Cardiac muscle cell (in vitro differentiated cells and primary cell): ENCODE data around the gene GRIFIN. TPM values are rescaled to one million over a fixed set of nuclear protein-coding genes. Genes with fewer than 3 reads are reported as not detected.
"Not testable (repeated sequence)": the region's sequence is repeated elsewhere in the genome, so short reads cannot be mapped to it uniquely, and the experiment has no call there.

ENCODE experiments used
- DNase-seq, 2 donors: peaks; one replicate each; pipeline versions ENCODE4 v3.0.0 to v3.0.0-alpha.2; 2010 to 2017; ENCODE audit warnings: low read depth in 1 of 2, low spot score in 1 of 2
- H3K27ac ChIP-seq: fragments of 200-600 bp; sonication (generic); 2 replicates; pipeline ENCODE4 v1.5.1; 2016
- H3K27me3 ChIP-seq: fragments of 200-600 bp; sonication (generic); 2 replicates; pipeline ENCODE4 v1.6.0; 2016; ENCODE audit warnings: control low read depth
- H3K36me3 ChIP-seq: fragments of 200-600 bp; sonication (generic); 2 replicates; pipeline ENCODE4 v1.5.1; 2016; ENCODE audit warnings: control low read depth
- H3K4me1 ChIP-seq: fragments of 200-600 bp; sonication (generic); 2 replicates; pipeline ENCODE4 v1.8.1; 2017; ENCODE audit warnings: low read depth, mild to moderate bottlenecking, mixed run types
- H3K4me3 ChIP-seq: fragments of 200-600 bp; sonication (generic); 2 replicates; pipeline ENCODE4 v1.5.1; 2016; ENCODE audit warnings: mild to moderate bottlenecking
- H3K9me3 ChIP-seq: fragments of 200-600 bp; sonication (generic); 2 replicates; pipeline ENCODE4 v1.5.1; 2017; ENCODE audit warnings: low read depth, mild to moderate bottlenecking, control low read depth
- polyA plus RNA-seq: library from polyadenylated mRNA; unstranded; fragments of >200 nt; fragmentation: Nextera tagmentation; extraction: Ambion mirVana; gene quantifications from 2 replicates; pipeline ENCODE4 v1.2.1, GENCODE V29; 2016
- total RNA-seq: library from RNA; depleted of rRNA; stranded (reverse); fragments of >200 nt; gene quantifications from 2 replicates; pipeline ENCODE4 v1.2.3, GENCODE V29; 2016
- TF ChIP-seq, protein P1 (sequence below): IDR thresholded peaks from 2 replicates; pipeline ENCODE4 v1.5.1; 2012; ENCODE audit warnings: low read depth, mild to moderate bottlenecking, low read length

Gene GRIFIN
- total and polyA plus RNA-seq, 2 experiments from 2014 or later: not detected

DNA sequence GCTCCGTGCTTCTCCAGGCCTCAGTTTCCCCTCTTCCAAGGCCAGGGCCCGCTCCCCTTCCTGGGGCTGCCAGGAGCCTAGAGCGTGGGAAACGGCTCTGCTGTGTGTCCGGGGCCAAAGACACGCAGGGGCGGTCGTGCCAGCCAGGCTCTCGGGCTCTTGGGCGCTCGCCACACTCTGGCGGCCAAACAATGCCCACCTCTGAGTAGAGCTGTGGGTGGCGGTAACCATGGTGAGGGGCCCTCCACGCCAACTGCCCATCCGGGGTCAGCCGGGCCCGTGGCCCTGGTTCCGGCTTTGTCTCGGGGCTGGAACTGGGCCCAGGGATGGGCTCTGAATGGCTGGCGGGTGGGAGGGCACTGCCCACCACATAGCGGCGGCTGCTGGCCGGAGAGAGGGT, 16.0 kb downstream of the GRIFIN start:
- H3K27me3 ChIP-seq: no peaks in the 10 kb centered on the region
- TF ChIP-seq, protein P1, sequence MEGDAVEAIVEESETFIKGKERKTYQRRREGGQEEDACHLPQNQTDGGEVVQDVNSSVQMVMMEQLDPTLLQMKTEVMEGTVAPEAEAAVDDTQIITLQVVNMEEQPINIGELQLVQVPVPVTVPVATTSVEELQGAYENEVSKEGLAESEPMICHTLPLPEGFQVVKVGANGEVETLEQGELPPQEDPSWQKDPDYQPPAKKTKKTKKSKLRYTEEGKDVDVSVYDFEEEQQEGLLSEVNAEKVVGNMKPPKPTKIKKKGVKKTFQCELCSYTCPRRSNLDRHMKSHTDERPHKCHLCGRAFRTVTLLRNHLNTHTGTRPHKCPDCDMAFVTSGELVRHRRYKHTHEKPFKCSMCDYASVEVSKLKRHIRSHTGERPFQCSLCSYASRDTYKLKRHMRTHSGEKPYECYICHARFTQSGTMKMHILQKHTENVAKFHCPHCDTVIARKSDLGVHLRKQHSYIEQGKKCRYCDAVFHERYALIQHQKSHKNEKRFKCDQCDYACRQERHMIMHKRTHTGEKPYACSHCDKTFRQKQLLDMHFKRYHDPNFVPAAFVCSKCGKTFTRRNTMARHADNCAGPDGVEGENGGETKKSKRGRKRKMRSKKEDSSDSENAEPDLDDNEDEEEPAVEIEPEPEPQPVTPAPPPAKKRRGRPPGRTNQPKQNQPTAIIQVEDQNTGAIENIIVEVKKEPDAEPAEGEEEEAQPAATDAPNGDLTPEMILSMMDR: no peak

DNA sequence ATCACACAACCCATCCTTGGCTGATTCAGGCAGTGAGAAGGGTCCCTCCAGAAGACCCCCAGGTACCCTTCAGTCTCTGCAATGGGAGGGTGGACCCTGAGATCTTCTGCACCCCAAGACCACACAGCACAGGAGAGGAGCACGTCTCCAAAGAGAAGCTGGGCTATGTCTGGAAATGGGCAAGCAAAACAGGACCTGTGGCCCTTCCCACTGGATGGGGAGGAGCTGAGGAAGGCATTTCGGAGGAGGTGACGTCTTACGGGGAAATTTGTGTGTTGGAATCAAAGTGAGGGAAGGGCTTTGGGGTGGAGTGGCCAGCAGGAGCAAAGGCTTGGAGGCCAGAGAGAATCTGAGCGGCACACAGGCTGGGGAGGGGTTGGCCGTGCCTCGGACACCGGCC, 16.5 kb downstream of the GRIFIN start:
- Histone ChIP-seq H3K4me1 (no peaks in the 10 kb centered on the region), H3K27ac (no peak overlapping the region), H3K27me3 (no peaks in the 10 kb centered on the region), H3K9me3 (no peaks in the 10 kb centered on the region), H3K4me3 (no peak overlapping the region), H3K36me3 (no peaks in the 10 kb centered on the region)
- TF ChIP-seq, protein P1: no peak
- no peak for DNase-seq

More for the DNA sequence above, 16.0 kb downstream of the GRIFIN start:
- no peak overlapping the region for H3K27ac ChIP-seq
- H3K36me3 ChIP-seq: no peaks in the 10 kb centered on the region
- no peaks in the 10 kb centered on the region for H3K4me1 ChIP-seq
- DNase-seq: no peak
- H3K9me3 ChIP-seq: no peaks in the 10 kb centered on the region
- H3K4me3 ChIP-seq: no peak overlapping the region

DNA sequence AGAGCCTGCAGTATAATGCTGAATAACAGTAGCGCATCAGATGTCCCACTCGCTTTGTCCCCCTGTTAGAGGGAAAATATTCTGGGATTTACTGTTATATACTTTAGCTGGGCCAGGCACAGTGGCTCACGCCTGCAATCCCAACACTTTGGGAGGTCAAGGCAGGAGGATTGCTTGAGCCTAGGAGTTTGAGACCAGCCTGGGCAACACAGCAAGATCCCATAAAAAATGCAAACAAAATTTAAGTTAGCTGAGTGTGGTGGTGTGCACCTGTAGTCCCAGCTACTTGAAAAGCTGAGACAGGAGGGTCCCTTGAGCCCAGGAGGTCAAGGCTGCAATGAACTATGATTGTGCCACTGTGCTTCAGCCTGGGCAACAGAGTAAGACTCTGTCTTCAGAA, 22.3 kb downstream of the GRIFIN start:
- H3K4me3 ChIP-seq, H3K27ac ChIP-seq, H3K9me3 ChIP-seq, DNase-seq, H3K27me3 ChIP-seq, H3K36me3 ChIP-seq, H3K4me1 ChIP-seq: not testable (repeated sequence)

DNA sequence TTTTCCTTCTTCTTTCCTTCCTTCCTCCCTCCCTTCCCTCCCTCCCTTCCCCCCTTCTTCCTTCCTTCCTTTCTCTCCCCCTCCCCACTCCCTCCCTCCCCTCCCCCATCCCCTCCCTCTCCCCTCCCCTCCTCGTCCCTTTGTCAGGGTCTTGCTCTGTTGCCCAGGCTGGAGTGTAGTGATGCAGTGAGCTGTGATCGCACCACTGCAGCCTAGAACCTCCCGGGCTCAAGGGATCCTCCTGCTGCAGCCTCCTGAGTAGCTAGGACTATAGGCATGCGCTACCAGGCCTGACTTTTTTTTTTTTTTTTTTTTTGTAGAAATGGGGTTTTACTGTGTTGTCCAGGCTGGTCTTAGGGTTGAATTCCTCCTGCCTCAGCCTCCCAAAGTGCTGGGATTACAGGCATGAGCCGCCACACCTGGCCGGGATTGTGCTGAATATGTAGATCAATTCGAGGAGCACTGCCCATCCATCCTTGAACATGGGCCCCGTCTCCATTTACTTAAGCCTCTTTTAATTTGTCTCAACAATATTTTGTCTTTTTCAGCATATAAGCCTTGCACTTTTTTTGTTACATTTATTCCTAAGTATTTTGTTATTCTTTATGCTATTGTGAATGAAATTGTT, 23.4 kb downstream of the GRIFIN start:
- no peaks in the 10 kb centered on the region for H3K27me3 ChIP-seq
- H3K36me3 ChIP-seq: no peaks in the 10 kb centered on the region
- DNase-seq: no peak
- no peaks in the 10 kb centered on the region for H3K9me3 ChIP-seq
- no peaks in the 10 kb centered on the region for H3K4me1 ChIP-seq
- H3K4me3 ChIP-seq: no peak overlapping the region
- TF ChIP-seq, protein P1: no peak
- H3K27ac ChIP-seq: no peak overlapping the region

DNA sequence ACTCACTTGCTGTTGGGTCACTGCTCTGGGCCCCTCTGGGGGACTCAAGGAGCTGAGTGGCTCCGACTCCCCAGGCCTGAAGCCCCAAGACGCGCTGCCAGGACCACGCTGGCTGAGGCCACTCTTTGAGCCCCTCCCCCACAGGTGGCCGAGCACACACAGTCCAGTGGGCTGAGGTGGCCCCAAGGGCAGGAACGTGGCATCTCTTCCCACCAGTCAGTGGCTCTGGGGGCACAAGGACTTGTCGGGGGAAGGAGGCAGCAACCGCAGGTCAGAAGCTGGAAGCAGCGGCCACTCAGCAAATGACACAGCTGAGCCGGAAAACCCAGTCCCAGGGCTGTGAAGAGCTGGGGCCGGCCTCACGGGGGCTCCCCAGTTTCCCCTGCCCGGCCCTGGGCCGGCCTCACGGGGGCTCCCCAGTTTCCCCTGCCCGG, 24.1 kb downstream of the GRIFIN start:
- no peaks in the 10 kb centered on the region for H3K9me3 ChIP-seq
- H3K36me3 ChIP-seq: no peaks in the 10 kb centered on the region
- H3K27me3 ChIP-seq: no peaks in the 10 kb centered on the region
- H3K4me3 ChIP-seq: no peak overlapping the region
- no peak overlapping the region for H3K27ac ChIP-seq
- DNase-seq: peak in 1 of 2 donors; percentile 11
- TF ChIP-seq, protein P1: no peak
- H3K4me1 ChIP-seq: no peaks in the 10 kb centered on the region

DNA sequence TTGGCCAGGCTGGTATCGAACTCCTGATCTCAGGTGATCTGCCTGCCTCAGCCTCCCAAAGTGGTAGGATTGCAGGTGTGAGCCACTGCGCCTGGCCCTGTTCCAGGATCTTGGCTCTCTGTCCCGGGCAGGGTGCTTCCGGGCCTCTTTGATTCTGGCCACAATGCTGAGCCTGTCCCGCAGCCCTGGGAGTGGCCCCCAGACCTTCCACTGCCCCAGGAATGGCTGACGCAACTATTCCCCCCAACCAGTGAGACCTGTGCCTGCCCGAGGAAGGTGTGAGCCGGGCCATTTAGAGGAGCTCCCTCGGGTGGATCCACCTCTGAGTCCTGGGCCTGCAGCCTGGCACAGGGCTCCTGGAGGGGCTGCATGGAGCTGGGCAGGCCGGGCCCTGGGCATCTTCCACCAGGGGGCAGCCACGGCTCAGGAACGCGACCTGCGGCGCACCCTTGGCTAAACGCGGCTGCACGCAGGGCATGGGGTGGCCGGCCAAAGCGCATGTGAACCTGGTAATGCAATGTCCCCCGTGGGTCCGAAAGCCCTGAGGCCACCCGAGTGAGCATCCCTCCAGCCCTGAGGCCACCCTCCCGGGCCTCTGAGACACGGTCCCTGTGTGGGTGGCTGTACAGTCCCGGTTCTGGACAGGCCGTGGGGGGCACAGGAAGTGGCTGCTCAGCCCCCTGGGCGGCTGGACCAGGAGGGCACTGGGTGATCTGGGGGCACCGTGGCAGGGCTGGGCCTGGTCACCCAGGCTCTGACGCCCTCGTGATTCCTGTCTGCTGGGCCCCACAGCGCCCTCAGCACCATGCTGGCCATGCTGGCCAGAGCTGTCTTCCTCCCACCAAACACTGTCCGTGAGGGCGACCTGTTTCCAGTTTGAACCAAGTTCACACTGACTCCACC, 24.8 kb downstream of the GRIFIN start:
- no peaks in the 10 kb centered on the region for H3K9me3 ChIP-seq
- no peak overlapping the region for H3K27ac ChIP-seq
- peak; percentile 83 to 84 for DNase-seq
- TF ChIP-seq, protein P1: peak; percentile 93
- H3K27me3 ChIP-seq: no peaks in the 10 kb centered on the region
- H3K36me3 ChIP-seq: no peaks in the 10 kb centered on the region
- H3K4me3 ChIP-seq: no peak overlapping the region
- H3K4me1 ChIP-seq: no peaks in the 10 kb centered on the region
